ENCODE measurements around the gene GRB10. TPM values are rescaled to one million over a fixed set of nuclear protein-coding genes. Genes with fewer than 3 reads are reported as not detected.

The GRB10 gene
- total and polyA plus RNA-seq, 3 donors from 2014 or later, result 54.0 to 81.9 (median 57.7) TPM

DNA sequence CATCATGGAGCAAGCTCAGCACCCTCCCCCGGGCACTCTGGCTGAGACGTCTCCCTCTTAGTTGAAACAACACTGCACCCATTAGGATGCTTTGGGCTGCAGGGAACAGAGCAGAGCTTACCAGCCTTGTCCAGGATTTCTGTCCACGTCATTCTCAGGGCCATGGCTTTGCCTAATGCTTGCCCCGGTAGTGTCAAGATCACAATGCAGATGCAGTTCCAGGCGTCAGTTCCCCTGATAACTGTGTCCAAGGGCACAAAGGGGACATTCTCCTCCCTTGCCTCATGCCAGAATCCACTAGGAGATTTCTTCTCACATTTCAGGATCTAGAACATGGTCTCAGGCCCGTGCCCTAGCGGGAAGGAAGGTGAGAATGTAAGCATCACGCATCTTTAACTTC is 17.2 kb upstream of the GRB10 start:
- TF ChIP-seq POLR2A (IDR thresholded peaks at IDR 0.05), result no peak
- TF ChIP-seq, protein P1, sequence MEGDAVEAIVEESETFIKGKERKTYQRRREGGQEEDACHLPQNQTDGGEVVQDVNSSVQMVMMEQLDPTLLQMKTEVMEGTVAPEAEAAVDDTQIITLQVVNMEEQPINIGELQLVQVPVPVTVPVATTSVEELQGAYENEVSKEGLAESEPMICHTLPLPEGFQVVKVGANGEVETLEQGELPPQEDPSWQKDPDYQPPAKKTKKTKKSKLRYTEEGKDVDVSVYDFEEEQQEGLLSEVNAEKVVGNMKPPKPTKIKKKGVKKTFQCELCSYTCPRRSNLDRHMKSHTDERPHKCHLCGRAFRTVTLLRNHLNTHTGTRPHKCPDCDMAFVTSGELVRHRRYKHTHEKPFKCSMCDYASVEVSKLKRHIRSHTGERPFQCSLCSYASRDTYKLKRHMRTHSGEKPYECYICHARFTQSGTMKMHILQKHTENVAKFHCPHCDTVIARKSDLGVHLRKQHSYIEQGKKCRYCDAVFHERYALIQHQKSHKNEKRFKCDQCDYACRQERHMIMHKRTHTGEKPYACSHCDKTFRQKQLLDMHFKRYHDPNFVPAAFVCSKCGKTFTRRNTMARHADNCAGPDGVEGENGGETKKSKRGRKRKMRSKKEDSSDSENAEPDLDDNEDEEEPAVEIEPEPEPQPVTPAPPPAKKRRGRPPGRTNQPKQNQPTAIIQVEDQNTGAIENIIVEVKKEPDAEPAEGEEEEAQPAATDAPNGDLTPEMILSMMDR (IDR thresholded peaks at IDR 0.05), result no peak
- Histone ChIP-seq H3K4me3 (no peak overlapping the region), H3K4me1 (no peaks in the 10 kb centered on the region), H3K27ac (no peak overlapping the region), H3K27me3 (no peaks in the 10 kb centered on the region), H3K36me3 (ENCODE audit: low read depth, missing control alignments) (no peaks in the 10 kb centered on the region), H3K9me3 (no peaks in the 10 kb centered on the region)
- intact Hi-C loops (cut with DNase I; ENCODE audit: low total_unique reads), result no loop called here
- DNase-seq, result no peak
- 87 to 91% methylated on average over 3 to 8 of the region's 8 CpGs for whole genome bisulfite sequencing, 2 donors

DNA sequence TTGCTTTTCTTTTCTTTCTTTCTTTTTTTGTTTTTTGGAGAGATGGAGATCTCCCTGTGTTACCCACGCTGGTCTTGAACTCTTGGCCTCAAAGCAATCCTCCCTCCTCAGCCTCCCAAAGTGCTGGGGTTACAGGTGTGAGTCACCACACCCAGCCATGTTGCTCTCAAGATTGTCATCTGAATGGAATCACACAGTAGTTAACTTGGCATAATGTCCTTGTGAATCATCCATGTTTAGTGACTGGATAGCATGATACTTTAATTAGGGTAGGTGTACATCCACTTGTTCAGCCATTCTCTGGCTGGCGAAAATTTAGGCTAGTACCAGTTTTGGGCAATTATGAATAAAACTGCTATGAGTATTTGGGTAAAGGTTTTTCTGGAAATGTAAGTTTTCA is 15.4 kb upstream of the GRB10 start:
- 86 to 98% methylated on average over 2 of the region's 2 CpGs for whole genome bisulfite sequencing, 2 donors
- Histone ChIP-seq H3K4me3 (no peak overlapping the region), H3K27me3 (no peaks in the 10 kb centered on the region), H3K27ac (no peak overlapping the region), H3K4me1 (no peaks in the 10 kb centered on the region), H3K9me3 (no peaks in the 10 kb centered on the region), H3K36me3 (ENCODE audit: low read depth, missing control alignments) (no peaks in the 10 kb centered on the region)
- intact Hi-C loops (cut with DNase I; ENCODE audit: low total_unique reads), result no loop called here
- DNase-seq, result no peak
- TF ChIP-seq, protein P1 (IDR thresholded peaks at IDR 0.05), result no peak
- TF ChIP-seq POLR2A (IDR thresholded peaks at IDR 0.05), result no peak

GRCh38 chr7:50795831-50796230 is 13.1 kb upstream of the GRB10 start:
- Histone ChIP-seq H3K4me1 (peaks cover 2% of the 10 kb centered on the region), H3K27ac (no peak overlapping the region), H3K4me3 (no peak overlapping the region), H3K36me3 (ENCODE audit: low read depth, missing control alignments) (no peaks in the 10 kb centered on the region), H3K9me3 (no peaks in the 10 kb centered on the region), H3K27me3 (no peaks in the 10 kb centered on the region)
- 83 to 89% methylated on average over 1 to 5 of the region's 5 CpGs for WGBS, 2 donors
- intact Hi-C loops (cut with DNase I; ENCODE audit: low total_unique reads), result no loop called here
- no peak for DNase-seq
- TF ChIP-seq, protein P1 (IDR thresholded peaks at IDR 0.05), result no peak
- TF ChIP-seq POLR2A (IDR thresholded peaks at IDR 0.05), result no peak

DNA sequence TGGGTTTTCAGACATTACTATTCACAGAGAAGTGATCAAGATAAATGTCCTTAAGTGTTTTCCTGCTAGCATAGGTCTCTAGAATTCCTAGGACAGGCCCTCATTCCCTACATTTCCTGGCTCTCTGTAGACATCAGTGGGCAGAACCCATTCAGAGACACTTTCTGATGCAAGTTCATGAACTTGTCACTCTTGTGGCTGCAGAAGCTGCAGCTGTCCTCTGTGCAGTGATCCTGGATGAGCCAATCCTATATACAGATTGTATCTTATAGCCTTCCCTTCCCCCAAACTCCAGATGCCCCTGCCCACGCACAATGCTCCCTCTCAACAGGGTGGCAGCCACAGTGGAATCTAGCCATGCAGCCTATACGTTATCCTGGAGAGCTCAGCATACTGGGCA is 12.6 kb upstream of the GRB10 start:
- intact Hi-C loops (cut with DNase I; ENCODE audit: low total_unique reads), result no loop called here
- Histone ChIP-seq H3K9me3 (no peaks in the 10 kb centered on the region), H3K4me3 (no peak overlapping the region), H3K36me3 (ENCODE audit: low read depth, missing control alignments) (no peaks in the 10 kb centered on the region), H3K4me1 (peaks cover 2% of the 10 kb centered on the region), H3K27me3 (no peaks in the 10 kb centered on the region), H3K27ac (no peak overlapping the region)
- WGBS, 2 donors, result 56 to 63% methylated on average over 2 of the region's 2 CpGs
- DNase-seq, result no peak
- TF ChIP-seq, protein P1 (IDR thresholded peaks at IDR 0.05), result no peak
- TF ChIP-seq POLR2A (IDR thresholded peaks at IDR 0.05), result no peak

DNA sequence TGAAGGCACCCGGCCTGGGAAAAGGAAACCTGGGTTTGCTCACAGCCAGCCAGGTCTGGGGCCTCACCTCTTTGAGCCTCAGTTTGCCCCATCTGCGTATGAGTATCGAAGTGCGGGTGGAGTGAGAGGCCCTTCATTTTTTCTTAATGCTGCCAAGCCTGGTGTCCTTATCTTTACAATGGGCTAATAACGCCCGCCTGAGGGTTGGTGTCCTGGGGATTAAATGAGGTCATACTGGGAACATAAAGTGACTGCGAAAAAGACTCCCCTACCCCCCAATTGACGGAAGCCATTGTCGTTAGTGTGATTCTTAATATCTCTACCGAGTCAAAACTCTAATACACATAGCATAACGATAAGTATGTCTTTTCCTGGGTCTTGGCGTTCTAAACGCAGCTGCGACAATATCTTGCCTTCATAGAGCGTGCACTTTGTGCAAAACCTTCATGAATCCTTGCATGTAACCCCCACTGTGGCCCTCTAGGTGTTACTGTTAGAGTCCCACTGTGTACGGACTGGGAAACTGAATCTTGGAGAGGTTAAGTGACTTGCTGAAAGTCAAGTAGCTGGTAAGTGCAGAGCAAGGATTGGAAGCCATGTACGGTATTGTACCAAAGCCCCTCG is 11.4 kb upstream of the GRB10 start:
- Histone ChIP-seq H3K27ac (peak overlapping the region in 1 of 2 donors; percentile 64), H3K27me3 (no peaks in the 10 kb centered on the region), H3K4me3 (peak overlapping the region; percentile 44 to 49), H3K4me1 (peaks cover 2% of the 10 kb centered on the region), H3K9me3 (no peaks in the 10 kb centered on the region), H3K36me3 (ENCODE audit: low read depth, missing control alignments) (no peaks in the 10 kb centered on the region)
- DNase-seq, result no peak
- no peak for TF ChIP-seq POLR2A (IDR thresholded peaks at IDR 0.05)
- TF ChIP-seq, protein P1 (IDR thresholded peaks at IDR 0.05), result no peak
- intact Hi-C loops (cut with DNase I; ENCODE audit: low total_unique reads), result no loop called here
- 41 to 47% methylated on average over 18 of the region's 18 CpGs for WGBS, 2 donors

All from testis (tissue), 3 donors.